Rectal smooth muscle tissue (tissue), 1 donor: ENCODE data around the gene BAZ2B.
"Not testable (repeated sequence)": the region's sequence is repeated elsewhere in the genome, so short reads cannot be mapped to it uniquely, and the experiment has no call there.

Source experiments
- H3K27ac ChIP-seq: one replicate; pipeline ENCODE4 v1.7.0; 2013; ENCODE audit warnings: low read depth, low read length, inconsistent platforms
- H3K27me3 ChIP-seq: one replicate; pipeline ENCODE4 v1.7.0; 2013; ENCODE audit warnings: low read length; ENCODE audit not compliant: control insufficient read depth, insufficient read depth
- H3K36me3 ChIP-seq: one replicate; pipeline ENCODE4 v1.7.0; 2013; ENCODE audit warnings: low read length; ENCODE audit not compliant: control insufficient read depth, insufficient read depth
- H3K4me1 ChIP-seq: one replicate; pipeline ENCODE4 v1.7.0; 2013; ENCODE audit warnings: low read length; ENCODE audit not compliant: control insufficient read depth, insufficient read depth
- H3K4me3 ChIP-seq: one replicate; pipeline ENCODE4 v1.7.0; 2013; ENCODE audit warnings: low read length
- H3K9ac ChIP-seq: one replicate; pipeline ENCODE4 v1.7.0; 2013; ENCODE audit warnings: low read length

BAZ2B gene

DNA sequence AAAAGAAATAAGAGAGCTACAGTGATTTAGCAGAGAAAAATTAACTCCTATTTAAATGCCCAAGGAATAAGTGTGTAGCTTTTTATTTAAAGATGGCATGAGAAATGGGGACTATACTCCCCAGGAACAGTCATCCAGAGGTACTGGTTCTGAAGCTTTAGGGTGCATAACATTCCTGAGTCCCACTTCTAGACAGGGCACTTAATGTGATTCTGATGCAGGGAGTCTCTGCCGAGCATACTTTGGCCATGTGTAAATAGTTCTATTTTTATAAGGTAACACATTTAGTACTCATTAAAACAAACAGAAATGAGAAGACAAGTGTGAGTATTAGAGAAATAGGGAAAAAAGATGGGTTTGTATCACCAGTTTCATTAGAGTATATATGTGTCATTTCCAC is 175.2 kb downstream of the BAZ2B start:
- H3K27me3 ChIP-seq, result no peaks in the 10 kb centered on the region
- no peak overlapping the region for H3K9ac ChIP-seq
- no peak overlapping the region for H3K27ac ChIP-seq
- no peaks in the 10 kb centered on the region for H3K4me1 ChIP-seq
- no peak overlapping the region for H3K4me3 ChIP-seq
- H3K36me3 ChIP-seq, result peaks cover 11% of the 10 kb centered on the region

DNA sequence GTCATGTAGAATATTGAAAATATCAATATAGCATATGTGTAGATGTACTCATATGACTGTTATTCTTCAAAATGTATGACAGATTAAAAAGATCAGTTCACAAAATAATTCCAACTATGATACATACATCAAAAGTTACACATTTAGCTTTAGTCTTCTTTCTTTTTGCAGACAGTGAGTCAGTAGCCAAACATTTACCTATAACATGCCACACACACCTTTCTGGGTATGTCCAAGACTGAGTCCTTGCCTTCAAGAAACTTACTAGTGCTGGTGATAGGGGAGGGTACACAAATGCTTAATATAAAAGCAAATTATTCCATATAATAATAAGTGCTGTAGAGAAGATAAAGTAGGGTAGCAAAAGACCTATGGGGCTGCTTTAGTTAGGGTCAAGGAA is 176.9 kb downstream of the BAZ2B start:
- no peak overlapping the region for H3K9ac ChIP-seq
- H3K27ac ChIP-seq, result no peak overlapping the region
- no peak overlapping the region for H3K4me3 ChIP-seq
- H3K36me3 ChIP-seq, result peaks cover 3% of the 10 kb centered on the region
- no peaks in the 10 kb centered on the region for H3K4me1 ChIP-seq
- no peaks in the 10 kb centered on the region for H3K27me3 ChIP-seq

DNA sequence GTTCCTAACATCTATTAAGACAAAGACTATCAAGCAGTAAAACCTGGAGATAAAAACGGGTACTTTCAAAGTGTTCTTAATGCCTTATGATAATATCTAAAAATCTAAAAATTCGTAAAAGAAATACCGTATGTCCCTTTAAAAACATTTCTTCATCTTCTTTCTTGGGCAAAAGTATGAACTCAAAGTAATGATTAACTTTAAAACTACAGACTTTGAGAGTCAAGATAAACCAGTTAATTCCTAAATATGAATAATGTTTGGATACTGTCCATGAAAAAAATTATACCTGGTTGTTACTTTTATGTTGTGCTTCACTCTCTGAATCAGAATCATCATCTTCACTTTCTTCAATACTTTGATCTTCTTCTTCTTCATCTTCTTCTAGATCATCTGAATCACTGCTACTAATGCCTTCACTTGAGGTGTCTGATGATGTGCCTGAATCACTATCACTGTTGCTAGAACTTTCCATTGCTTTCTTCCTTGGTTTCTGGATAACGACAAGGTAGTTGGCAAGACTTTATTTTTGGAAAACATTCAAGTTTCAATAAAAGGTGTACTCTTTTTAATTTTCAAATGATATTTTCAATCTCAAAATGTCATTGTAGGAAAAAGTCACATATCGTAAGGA is 177.5 kb downstream of the BAZ2B start:
- no peak overlapping the region for H3K4me3 ChIP-seq
- no peak overlapping the region for H3K27ac ChIP-seq
- no peaks in the 10 kb centered on the region for H3K4me1 ChIP-seq
- H3K9ac ChIP-seq, result no peak overlapping the region
- H3K36me3 ChIP-seq, result no peaks in the 10 kb centered on the region
- H3K27me3 ChIP-seq, result no peaks in the 10 kb centered on the region

DNA sequence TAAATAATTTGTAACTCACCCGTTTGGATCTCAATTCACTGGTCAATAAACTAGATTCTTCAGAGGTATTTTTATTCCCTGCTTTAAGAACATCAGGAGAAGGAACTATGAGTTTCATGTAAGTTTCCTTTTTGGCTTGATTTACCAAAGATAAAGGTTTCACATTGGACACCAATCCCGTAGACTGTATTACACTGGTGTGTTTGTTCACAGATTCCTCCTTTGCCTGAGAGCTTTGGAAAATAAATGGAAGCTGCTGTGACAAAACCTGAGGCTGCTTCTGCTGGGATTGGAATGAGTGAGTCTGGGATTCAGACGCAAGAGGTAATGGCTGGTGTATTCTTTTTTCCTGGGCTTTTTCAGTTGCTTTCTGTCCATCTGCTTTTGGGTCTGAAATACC is 178.1 kb downstream of the BAZ2B start:
- Histone ChIP-seq H3K27me3 (no peaks in the 10 kb centered on the region), H3K9ac (no peak overlapping the region), H3K27ac (no peak overlapping the region), H3K36me3 (no peaks in the 10 kb centered on the region), H3K4me3 (no peak overlapping the region), H3K4me1 (no peaks in the 10 kb centered on the region)

DNA sequence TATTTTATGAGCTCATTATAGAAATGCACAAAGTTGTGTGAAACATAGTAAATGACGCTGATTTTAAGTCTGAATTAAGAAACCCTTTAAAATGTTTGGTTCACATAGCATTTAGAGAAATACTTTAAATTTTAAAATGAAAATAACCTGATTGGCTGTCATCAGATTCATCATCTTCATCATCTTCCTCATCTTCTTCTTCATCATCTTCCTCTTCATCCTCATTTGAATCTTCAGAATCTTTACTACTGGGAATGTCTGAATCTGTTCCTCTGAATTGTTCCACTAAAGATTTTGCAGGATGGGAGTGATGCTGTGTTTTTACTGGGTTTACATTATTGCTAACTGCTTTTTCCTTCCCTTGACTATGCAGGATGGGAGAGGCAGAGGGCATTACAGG is 183.7 kb downstream of the BAZ2B start:
- Histone ChIP-seq H3K27ac (no peak overlapping the region), H3K9ac (no peak overlapping the region), H3K36me3 (peaks cover 10% of the 10 kb centered on the region), H3K27me3 (no peaks in the 10 kb centered on the region), H3K4me3 (no peak overlapping the region), H3K4me1 (no peaks in the 10 kb centered on the region)

DNA sequence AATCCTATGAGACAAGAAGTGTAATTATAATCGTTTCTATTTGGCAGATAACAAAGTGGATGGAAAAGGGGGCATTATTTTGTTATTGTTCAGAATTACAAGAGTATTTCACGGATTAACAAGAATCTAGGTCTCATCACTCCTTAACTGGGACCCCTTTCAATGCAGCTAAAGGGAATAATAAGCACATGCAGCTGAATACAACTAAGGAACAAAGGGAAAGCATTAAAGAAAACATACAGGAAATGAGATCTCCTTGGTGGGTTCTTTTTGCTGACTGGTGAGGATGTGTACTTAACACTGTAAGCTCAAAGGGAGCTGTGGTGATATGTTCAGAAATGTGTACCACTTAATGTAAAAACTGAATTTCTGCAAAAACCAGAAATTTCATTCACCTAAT is 189.3 kb downstream of the BAZ2B start:
- Histone ChIP-seq H3K4me1 (no peaks in the 10 kb centered on the region), H3K27me3 (no peaks in the 10 kb centered on the region), H3K9ac (no peak overlapping the region), H3K4me3 (no peak overlapping the region), H3K27ac (no peak overlapping the region), H3K36me3 (peaks cover 11% of the 10 kb centered on the region)

DNA sequence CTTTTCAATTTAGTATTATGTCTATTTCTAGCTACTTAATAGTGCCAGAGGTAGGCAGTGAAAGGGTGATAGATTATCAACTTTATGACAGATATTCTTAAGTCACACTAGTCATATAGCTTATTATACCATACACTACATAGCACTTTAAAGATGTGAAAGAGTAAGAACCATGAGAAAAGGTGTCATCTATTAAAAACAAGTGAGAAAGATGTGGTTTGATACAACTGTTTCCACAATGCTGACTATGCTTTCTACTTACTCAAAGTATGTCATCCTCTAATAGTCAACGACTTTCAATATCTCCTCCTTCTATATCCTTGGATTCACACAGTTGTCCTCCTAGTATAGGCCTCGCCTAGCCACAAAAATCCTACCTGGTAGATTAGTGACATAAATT is 196.9 kb downstream of the BAZ2B start:
- Histone ChIP-seq H3K27me3 (no peaks in the 10 kb centered on the region), H3K27ac (no peak overlapping the region), H3K4me3 (no peak overlapping the region), H3K9ac (no peak overlapping the region), H3K36me3 (peaks cover 2% of the 10 kb centered on the region), H3K4me1 (no peaks in the 10 kb centered on the region)

DNA sequence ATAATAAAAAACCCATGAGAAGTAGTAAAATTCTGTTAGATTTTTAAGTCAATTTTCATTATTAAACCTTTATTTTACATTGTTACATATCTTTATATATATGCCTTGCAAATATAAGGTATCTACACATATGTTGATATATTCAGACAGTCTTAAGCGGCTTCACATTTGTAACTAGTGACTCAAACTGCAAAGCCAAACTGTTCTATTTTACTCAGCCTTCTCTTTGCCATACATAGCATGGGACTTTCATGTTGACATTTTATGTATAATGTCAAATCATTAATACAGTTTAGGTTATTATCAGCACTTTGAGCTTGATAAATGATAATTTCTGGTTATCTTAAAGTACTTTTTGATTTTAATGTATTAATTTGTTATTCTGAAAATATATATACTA is 204.9 kb downstream of the BAZ2B start:
- Histone ChIP-seq H3K27me3 (no peaks in the 10 kb centered on the region), H3K36me3 (peaks cover 2% of the 10 kb centered on the region), H3K9ac (no peak overlapping the region), H3K27ac (no peak overlapping the region), H3K4me1 (no peaks in the 10 kb centered on the region), H3K4me3 (no peak overlapping the region)

DNA sequence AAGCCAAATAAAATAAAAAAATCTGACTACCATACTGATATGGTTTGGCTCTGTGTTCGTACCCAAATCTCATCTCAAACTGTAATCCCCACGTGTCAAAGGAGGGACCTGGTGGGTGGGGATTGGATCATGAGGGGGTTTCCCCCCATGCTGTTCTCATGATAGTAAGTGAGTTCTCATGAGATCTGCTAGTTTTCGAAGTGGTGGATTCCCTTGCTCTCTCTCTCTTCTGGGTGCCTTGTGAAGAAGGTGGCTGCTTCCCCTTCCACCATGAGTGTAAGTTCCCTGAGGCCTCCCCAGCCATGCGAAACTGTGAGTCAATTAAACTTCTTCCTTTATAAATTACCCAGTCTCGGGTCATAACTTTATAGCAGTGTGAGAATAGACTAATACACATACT is 206.1 kb downstream of the BAZ2B start:
- Histone ChIP-seq H3K27me3 (no peaks in the 10 kb centered on the region), H3K4me1 (no peaks in the 10 kb centered on the region), H3K27ac (no peak overlapping the region), H3K9ac (no peak overlapping the region), H3K4me3 (no peak overlapping the region), H3K36me3 (peaks cover 2% of the 10 kb centered on the region)

DNA sequence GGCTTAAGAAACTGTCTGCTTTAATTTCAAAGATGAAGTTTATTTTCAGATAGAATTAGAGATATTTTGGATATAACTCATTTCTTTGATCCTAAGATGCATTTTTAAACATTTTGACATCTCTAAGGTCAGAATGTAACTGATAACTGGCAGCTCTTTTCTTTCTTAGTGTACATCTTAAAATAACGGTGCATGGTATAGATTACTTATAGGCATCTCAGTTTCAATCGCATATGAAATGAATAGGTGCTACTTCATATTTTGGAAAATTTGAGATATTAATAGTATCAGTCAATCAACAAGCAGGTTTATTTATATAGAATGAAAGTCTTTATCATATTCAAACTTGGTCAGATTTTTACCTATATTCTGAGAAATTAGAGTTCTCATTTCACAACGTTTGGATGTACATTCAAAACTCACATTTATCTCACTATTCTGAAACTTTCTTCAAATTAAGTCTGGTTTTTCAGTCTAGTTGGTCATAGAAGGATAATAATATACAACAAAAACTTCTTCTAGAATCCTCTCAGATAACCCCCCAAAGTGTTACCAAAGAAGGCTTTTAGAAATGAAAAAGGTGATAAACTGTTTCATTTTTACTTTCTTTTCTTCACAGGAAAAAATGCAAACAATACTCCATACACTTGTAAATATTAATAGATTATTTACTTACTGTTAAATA is 207.1 kb downstream of the BAZ2B start:
- no peaks in the 10 kb centered on the region for H3K4me1 ChIP-seq
- H3K27ac ChIP-seq, result no peak overlapping the region
- H3K27me3 ChIP-seq, result no peaks in the 10 kb centered on the region
- peaks cover 2% of the 10 kb centered on the region for H3K36me3 ChIP-seq
- H3K4me3 ChIP-seq, result no peak overlapping the region
- H3K9ac ChIP-seq, result no peak overlapping the region

DNA sequence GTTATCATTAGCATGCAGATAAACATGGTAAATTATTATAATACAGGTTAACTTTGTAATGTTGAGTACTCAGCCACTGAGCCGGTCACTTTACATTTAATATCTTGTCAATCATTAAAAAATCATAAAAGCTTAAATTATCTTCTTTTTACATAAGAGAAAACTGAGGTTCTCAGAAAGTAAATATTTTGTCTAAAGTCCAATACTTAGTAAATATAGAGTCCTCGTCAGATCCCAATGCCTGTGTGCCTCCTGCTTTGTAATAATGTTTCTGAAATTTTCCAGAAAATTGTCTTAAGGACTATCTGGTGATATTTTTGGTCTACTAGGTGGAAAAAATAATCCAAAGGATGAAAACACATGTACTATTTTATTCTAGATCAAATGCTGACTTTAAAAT is 213.6 kb downstream of the BAZ2B start:
- Histone ChIP-seq H3K27me3 (no peaks in the 10 kb centered on the region), H3K27ac (no peak overlapping the region), H3K9ac (no peak overlapping the region), H3K4me1 (no peaks in the 10 kb centered on the region), H3K4me3 (no peak overlapping the region), H3K36me3 (no peaks in the 10 kb centered on the region)

DNA sequence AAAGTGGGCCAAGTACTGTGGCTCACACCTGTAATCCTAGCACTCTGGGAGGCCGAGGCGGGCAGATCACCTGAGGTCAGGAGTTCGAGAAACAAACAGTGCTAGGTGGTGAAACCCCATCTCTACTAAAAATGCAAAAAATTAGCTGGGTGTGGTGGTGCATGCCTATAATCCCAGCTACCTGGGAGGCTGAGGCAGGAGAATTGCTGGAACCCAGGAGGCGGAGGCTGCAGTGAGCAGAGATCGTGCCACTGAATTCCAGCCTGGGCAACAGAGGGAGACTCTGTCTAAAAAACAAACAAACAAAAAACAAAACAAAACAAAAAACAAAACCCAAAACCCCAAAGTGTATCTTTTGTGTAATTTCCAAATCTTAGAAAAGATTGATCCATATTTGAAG is 214.2 kb downstream of the BAZ2B start:
- H3K4me3 ChIP-seq, H3K27me3 ChIP-seq, H3K27ac ChIP-seq, H3K9ac ChIP-seq, H3K36me3 ChIP-seq, H3K4me1 ChIP-seq: not testable (repeated sequence)

DNA sequence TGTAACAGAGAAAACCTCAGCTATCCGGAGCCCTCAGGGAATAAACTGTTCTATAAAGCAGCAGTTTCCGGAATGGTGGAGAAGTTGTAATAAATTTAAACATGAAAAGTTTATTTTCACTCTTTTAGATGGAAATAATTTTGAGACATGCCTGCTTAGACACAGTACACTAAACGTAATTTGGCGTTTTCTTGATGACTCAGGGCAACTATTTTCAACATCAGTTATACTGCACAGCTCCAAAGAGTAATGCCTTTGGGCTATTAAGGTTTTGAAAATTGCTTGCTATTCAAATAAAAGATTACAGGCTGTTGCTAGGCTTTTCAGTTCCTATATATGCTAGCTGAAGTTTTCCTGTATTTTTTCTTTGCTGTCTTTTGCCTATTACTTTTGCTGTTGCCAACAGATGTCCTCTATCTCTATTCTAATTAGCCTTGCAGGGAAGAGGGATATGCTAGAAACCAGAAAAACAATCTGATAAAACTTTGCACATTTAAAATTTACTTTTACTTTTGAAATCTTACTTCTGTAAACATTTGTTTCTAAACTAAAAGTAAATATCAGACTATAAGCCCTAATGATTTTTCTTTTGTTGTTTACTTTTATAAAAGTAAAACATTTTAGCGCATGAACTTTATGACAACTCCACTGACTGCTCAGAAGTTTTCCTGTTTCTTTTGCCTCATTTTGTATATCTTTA is 216.5 kb downstream of the BAZ2B start:
- Histone ChIP-seq H3K27me3 (no peaks in the 10 kb centered on the region), H3K27ac (no peak overlapping the region), H3K9ac (no peak overlapping the region), H3K4me3 (no peak overlapping the region), H3K36me3 (peaks cover 4% of the 10 kb centered on the region), H3K4me1 (no peaks in the 10 kb centered on the region)
